Mesendoderm (in vitro differentiated cells): Measurements from ENCODE around the gene NDUFAF7.
"Not testable (repeated sequence)": the region's sequence is repeated elsewhere in the genome, so short reads cannot be mapped to it uniquely, and the experiment has no call there.

Experiments used
- DNase-seq: peaks from one replicate; pipeline ENCODE4 v3.0.0; 2013
- H2AK5ac ChIP-seq: 2 replicates; pipeline ENCODE4 v1.6.1; 2013; ENCODE audit warnings: low read length, inconsistent platforms
- H2BK120ac ChIP-seq: 2 replicates; pipeline ENCODE4 v1.6.1; 2013; ENCODE audit warnings: low read depth, mild to moderate bottlenecking, low read length, moderate library complexity, mixed read lengths
- H2BK15ac ChIP-seq: replicated peaks from 2 replicates; pipeline ENCODE4 v1.6.1; 2013; ENCODE audit warnings: low read depth, mild to moderate bottlenecking, moderate library complexity
- H2BK5ac ChIP-seq: 2 replicates; pipeline ENCODE4 v1.6.1; 2013; ENCODE audit warnings: low read length, inconsistent platforms
- H3K18ac ChIP-seq: 2 replicates; pipeline ENCODE4 v1.6.1; 2013; ENCODE audit warnings: mild to moderate bottlenecking, low read length, mixed read lengths
- H3K23ac ChIP-seq: one replicate; pipeline ENCODE4 v1.6.1; 2013; ENCODE audit warnings: low read length
- H3K27ac ChIP-seq: 2 replicates; pipeline ENCODE4 v1.5.1; 2013; ENCODE audit warnings: low read depth, mild to moderate bottlenecking, inconsistent platforms, low read length, moderate library complexity
- H3K27me3 ChIP-seq: 2 replicates; pipeline ENCODE4 v1.6.1; 2013; ENCODE audit warnings: low read length, control low read depth, mild to moderate bottlenecking, inconsistent platforms; ENCODE audit not compliant: insufficient read depth, poor library complexity
- H3K36me3 ChIP-seq: 2 replicates; pipeline ENCODE4 v1.6.1; 2013; ENCODE audit warnings: low read length, inconsistent platforms; ENCODE audit not compliant: control insufficient read depth, insufficient read depth
- H3K4ac ChIP-seq: one replicate; pipeline ENCODE4 v1.6.1; 2013; ENCODE audit warnings: low read depth, mild to moderate bottlenecking, low read length, moderate library complexity
- H3K4me1 ChIP-seq: 2 replicates; pipeline ENCODE4 v1.6.1; 2013; ENCODE audit warnings: low read depth, low read length, inconsistent platforms; ENCODE audit not compliant: control insufficient read depth
- H3K4me2 ChIP-seq: 2 replicates; pipeline ENCODE4 v1.6.1; 2013; ENCODE audit warnings: low read length
- H3K4me3 ChIP-seq: 2 replicates; pipeline ENCODE4 v1.5.1; 2013; ENCODE audit warnings: mild to moderate bottlenecking, low read length
- H3K56ac ChIP-seq: one replicate; pipeline ENCODE4 v1.6.1; 2013; ENCODE audit warnings: low read length
- H3K79me1 ChIP-seq: 2 replicates; pipeline ENCODE4 v1.6.1; 2013; ENCODE audit warnings: low read length, inconsistent platforms
- H3K79me2 ChIP-seq: 2 replicates; pipeline ENCODE4 v1.6.1; 2013; ENCODE audit warnings: mild to moderate bottlenecking, low read length; ENCODE audit not compliant: control insufficient read depth, insufficient read depth
- H3K9ac ChIP-seq: 2 replicates; pipeline ENCODE4 v1.6.1; 2013; ENCODE audit warnings: low read length, inconsistent platforms
- H4K5ac ChIP-seq: one replicate; pipeline ENCODE4 v1.6.1; 2013; ENCODE audit warnings: low read length
- H4K8ac ChIP-seq: one replicate; pipeline ENCODE4 v1.6.1; 2013; ENCODE audit warnings: low read depth, mild to moderate bottlenecking, control low read depth, low read length, moderate library complexity
- WGBS: extraction: QIAGEN DNeasy Blood & Tissue Kit; methylation state at CpG from one replicate; pipeline ENCODE4 v1.1.7; 2013; ENCODE audit warnings: low lambda C conversion rate, missing lambda C conversion rate; ENCODE audit not compliant: insufficient coverage; ENCODE audit errors: extremely low coverage; 5-methylcytosine and 5-hydroxymethylcytosine counted together

NDUFAF7 gene

DNA sequence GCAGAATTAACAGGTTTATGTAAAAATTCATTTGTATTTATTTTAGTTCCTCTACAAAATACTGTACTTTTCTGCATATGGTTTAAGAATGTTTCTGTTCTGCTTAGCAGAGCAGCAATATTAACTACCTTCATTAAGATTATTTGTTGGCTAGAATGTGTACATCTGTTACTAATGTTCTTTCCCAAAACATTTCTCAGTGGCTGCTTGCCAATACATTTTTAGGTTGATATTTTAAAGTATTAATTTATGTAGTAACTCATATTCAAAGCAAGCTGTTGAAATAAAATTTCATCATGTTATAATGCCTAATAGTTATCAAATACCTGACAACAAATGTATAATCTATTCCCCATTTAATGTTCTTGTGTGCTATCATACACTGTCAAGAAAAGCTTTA, 52.9 kb downstream of the NDUFAF7 start:
- Histone ChIP-seq H4K5ac (no peak overlapping the region), H2BK15ac (no peak overlapping the region), H3K18ac (no peak overlapping the region), H3K4me1 (no peaks in the 10 kb centered on the region), H3K4ac (no peak overlapping the region), H3K4me2 (no peak overlapping the region), H2BK120ac (no peak overlapping the region), H3K4me3 (no peak overlapping the region), H2AK5ac (no peak overlapping the region), H3K23ac (no peak overlapping the region), H3K79me1 (no peaks in the 10 kb centered on the region), H2BK5ac (no peak overlapping the region), H3K27ac (no peak overlapping the region), H3K56ac (no peak overlapping the region), H4K8ac (no peak overlapping the region), H3K36me3 (peaks cover 5% of the 10 kb centered on the region), H3K27me3 (no peaks in the 10 kb centered on the region), H3K9ac (no peak overlapping the region), H3K79me2 (no peaks in the 10 kb centered on the region)
- no peak for DNase-seq

DNA sequence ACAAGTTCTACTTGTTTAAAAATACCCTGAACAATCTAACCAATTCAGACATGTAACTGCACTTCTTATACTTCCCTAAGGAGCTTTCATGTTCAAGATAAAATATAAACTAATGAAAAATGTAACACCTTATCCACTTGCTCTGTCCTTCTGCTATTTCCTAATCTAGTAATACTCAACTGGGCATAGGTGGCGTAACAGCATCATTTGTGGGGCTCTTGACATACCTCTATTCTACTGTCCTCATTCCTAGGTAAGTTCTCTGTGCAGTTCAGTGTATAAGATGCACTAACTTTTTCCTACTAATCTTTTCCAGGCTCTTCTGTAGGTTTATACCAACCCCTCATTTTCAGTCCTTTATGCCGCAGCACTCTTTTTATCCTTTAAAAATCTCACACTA, 56.5 kb downstream of the NDUFAF7 start:
- Histone ChIP-seq H2AK5ac (no peak overlapping the region), H3K4ac (no peak overlapping the region), H3K4me2 (no peak overlapping the region), H3K4me3 (no peak overlapping the region), H3K18ac (no peak overlapping the region), H3K79me2 (peaks cover 3% of the 10 kb centered on the region), H3K4me1 (no peaks in the 10 kb centered on the region), H2BK120ac (no peak overlapping the region), H3K27me3 (no peaks in the 10 kb centered on the region), H2BK5ac (no peak overlapping the region), H3K36me3 (peaks cover 3% of the 10 kb centered on the region), H3K79me1 (peaks cover 4% of the 10 kb centered on the region), H3K56ac (no peak overlapping the region), H4K8ac (no peak overlapping the region), H2BK15ac (no peak overlapping the region), H3K23ac (no peak overlapping the region), H3K9ac (no peak overlapping the region), H3K27ac (no peak overlapping the region), H4K5ac (no peak overlapping the region)
- DNase-seq: peak; percentile 37
- no CpG with 5 or more reads among the region's 2 CpGs for WGBS

DNA sequence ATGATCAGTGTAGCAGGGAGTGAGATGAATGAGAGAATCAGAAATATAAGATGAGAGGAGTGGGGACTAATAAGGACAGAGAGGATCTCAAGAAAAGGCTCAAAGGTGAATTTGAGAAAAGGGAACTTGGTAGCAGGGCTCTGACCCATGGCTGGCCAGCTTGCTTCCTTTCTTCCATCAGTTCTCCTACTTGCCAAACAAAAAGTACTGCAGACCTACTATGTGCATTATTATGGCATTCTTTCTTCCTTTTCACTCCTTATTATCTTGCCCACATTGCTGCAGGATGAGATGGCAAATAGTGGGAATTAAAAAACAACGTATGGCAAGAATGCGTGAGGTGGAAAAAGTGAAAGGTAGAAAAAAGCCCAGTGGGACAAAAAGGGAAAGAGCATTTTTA, 60.2 kb downstream of the NDUFAF7 start:
- Histone ChIP-seq H2BK120ac (no peak overlapping the region), H3K4me1 (no peaks in the 10 kb centered on the region), H2BK5ac (no peak overlapping the region), H3K79me1 (peaks cover 6% of the 10 kb centered on the region), H3K4me2 (no peak overlapping the region), H2BK15ac (no peak overlapping the region), H3K9ac (no peak overlapping the region), H3K18ac (no peak overlapping the region), H3K36me3 (no peaks in the 10 kb centered on the region), H3K4me3 (no peak overlapping the region), H3K27me3 (no peaks in the 10 kb centered on the region), H3K23ac (no peak overlapping the region), H3K56ac (no peak overlapping the region), H4K8ac (no peak overlapping the region), H3K4ac (no peak overlapping the region), H4K5ac (no peak overlapping the region), H3K27ac (no peak overlapping the region), H2AK5ac (no peak overlapping the region), H3K79me2 (peaks cover 21% of the 10 kb centered on the region)
- DNase-seq: no peak
- no CpG with 5 or more reads among the region's 2 CpGs for WGBS

DNA sequence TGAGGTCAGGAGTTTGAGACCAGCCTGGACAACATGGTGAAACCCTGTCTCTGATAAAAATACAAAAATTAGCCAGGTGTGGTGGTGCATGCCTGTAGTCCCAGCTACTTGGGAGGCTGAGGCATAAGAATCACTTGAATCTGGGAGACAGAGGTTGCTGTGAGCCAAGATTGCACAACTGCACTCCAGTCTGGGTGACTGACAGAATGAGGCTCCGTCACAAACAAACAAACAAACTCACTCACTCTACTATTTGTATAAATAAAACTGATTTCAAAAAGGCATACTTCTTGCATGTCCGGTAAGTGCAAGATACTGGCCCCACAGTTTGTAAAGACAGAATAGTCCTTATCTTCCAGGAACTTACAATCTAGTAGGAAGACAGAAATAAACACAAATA, 63.4 kb downstream of the NDUFAF7 start:
- H3K79me1 ChIP-seq, H3K36me3 ChIP-seq, H3K27me3 ChIP-seq, H3K4me3 ChIP-seq, H2BK5ac ChIP-seq, DNase-seq, H3K4me1 ChIP-seq, H2BK15ac ChIP-seq, H3K56ac ChIP-seq, H3K4ac ChIP-seq, H3K18ac ChIP-seq, H3K27ac ChIP-seq, H3K4me2 ChIP-seq, H4K5ac ChIP-seq, H3K9ac ChIP-seq, H2BK120ac ChIP-seq, H2AK5ac ChIP-seq, H4K8ac ChIP-seq, H3K23ac ChIP-seq: not testable (repeated sequence)
- peaks cover 39% of the 10 kb centered on the region for H3K79me2 ChIP-seq
- no CpG with 5 or more reads among the region's 2 CpGs for WGBS

DNA sequence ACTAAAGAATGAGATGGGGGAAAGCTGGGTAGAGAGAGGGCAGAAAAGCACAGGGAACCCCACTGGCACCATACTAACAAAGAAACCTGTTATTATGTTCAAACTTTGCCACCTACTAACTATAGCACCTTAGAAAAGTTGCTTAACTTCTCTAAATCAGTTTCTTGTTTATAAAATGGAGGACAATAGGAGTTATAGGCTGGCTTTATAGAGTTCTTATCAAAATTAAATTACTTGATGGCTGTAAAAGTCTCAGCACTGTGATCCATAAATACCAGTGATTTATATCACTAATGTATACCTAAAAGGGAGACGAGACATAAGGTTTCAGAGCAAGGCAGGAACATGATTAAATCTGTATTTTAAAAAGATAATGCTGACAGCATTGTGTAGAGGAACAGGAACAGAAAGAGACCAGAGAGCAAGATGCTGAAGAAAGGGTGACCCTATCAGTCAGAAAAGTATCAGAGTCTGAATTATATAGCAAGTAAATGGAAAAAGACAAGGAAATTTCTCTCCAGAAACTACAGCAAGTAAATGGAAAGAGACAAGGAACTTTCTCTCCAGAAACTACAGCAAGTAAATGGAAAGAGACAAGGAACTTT, 64.1 kb downstream of the NDUFAF7 start:
- Histone ChIP-seq H3K4me3 (no peak overlapping the region), H4K8ac (no peak overlapping the region), H2BK15ac (no peak overlapping the region), H3K4me1 (no peaks in the 10 kb centered on the region), H2BK120ac (no peak overlapping the region), H3K27me3 (no peaks in the 10 kb centered on the region), H3K4ac (no peak overlapping the region), H3K9ac (no peak overlapping the region), H3K18ac (no peak overlapping the region), H3K23ac (no peak overlapping the region), H3K79me2 (peaks cover 43% of the 10 kb centered on the region), H3K36me3 (no peaks in the 10 kb centered on the region), H2BK5ac (no peak overlapping the region), H4K5ac (no peak overlapping the region), H3K4me2 (no peak overlapping the region), H3K27ac (no peak overlapping the region), H3K79me1 (peaks cover 8% of the 10 kb centered on the region), H2AK5ac (no peak overlapping the region), H3K56ac (no peak overlapping the region)
- no CpG with 5 or more reads among the region's 1 CpG for WGBS
- no peak for DNase-seq

DNA sequence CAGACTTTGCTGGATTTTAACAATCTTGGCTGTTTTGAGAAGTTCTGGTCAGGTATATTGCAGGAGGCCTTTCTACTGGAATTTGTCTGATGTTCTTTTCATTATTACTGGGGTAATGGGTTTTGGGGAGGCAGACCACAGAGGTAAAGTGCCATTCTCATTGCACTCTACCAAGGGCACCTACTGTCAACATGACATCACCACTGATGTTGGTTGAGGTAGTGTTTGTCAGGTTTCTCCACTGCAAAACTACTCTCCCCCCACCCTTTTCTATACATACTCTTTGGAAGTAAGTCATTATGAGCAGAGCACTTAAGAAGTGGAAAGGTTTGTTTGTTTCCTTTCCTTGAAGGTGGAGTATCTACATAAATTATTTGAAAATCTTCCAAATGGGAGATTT, 66.2 kb downstream of the NDUFAF7 start:
- no peak overlapping the region for H4K8ac ChIP-seq
- no peak overlapping the region for H3K56ac ChIP-seq
- no peak overlapping the region for H2BK15ac ChIP-seq
- H3K18ac ChIP-seq: no peak overlapping the region
- peaks cover 8% of the 10 kb centered on the region for H3K79me1 ChIP-seq
- H3K4me1 ChIP-seq: peaks cover 6% of the 10 kb centered on the region
- H4K5ac ChIP-seq: no peak overlapping the region
- no peak overlapping the region for H2BK5ac ChIP-seq
- no peak overlapping the region for H3K23ac ChIP-seq
- H3K36me3 ChIP-seq: no peaks in the 10 kb centered on the region
- no peak overlapping the region for H2BK120ac ChIP-seq
- H2AK5ac ChIP-seq: no peak overlapping the region
- no peak overlapping the region for H3K27ac ChIP-seq
- H3K4me2 ChIP-seq: no peak overlapping the region
- H3K27me3 ChIP-seq: no peaks in the 10 kb centered on the region
- H3K79me2 ChIP-seq: peaks cover 54% of the 10 kb centered on the region
- H3K4me3 ChIP-seq: no peak overlapping the region
- DNase-seq: no peak
- no peak overlapping the region for H3K4ac ChIP-seq
- H3K9ac ChIP-seq: no peak overlapping the region
